Limb (tissue), 2 donors: ENCODE measurements around the gene SPPL3.
"Not testable (repeated sequence)": the region's sequence is repeated elsewhere in the genome, so short reads cannot be mapped to it uniquely, and the experiment has no call there.

Experiments
- DNase-seq, 2 donors: peaks; one replicate each; pipeline ENCODE4 v3.0.0-alpha.2; 2016; ENCODE audit errors: extremely low spot score in 2 of 2

The SPPL3 gene

GRCh38 chr12:120751389-120751788 lies 152.8 kb downstream of the SPPL3 start:
- DNase-seq, result no peak

GRCh38 chr12:120750806-120751205 lies 153.4 kb downstream of the SPPL3 start:
- no peak for DNase-seq

- no peak for DNase-seq
Observed at GRCh38 chr12:120749256-120749655, 154.9 kb downstream of the SPPL3 start.

- no peak for DNase-seq
Observed at GRCh38 chr12:120748242-120748641, 155.9 kb downstream of the SPPL3 start.

GRCh38 chr12:120744922-120745493 lies 159.2 kb downstream of the SPPL3 start:
- DNase-seq, result no peak

- peak in 1 of 2 donors; percentile 53 for DNase-seq
Observed at GRCh38 chr12:120741476-120742421, 162.4 kb downstream of the SPPL3 start.

- no peak for DNase-seq
Observed at GRCh38 chr12:120740871-120741270, 163.3 kb downstream of the SPPL3 start.

GRCh38 chr12:120739821-120740613 lies 164.1 kb downstream of the SPPL3 start:
- DNase-seq, result no peak

- DNase-seq, result no peak
Observed at GRCh38 chr12:120739031-120739762, 165.0 kb downstream of the SPPL3 start.

- DNase-seq, result no peak
Observed at GRCh38 chr12:120738252-120739030, 165.7 kb downstream of the SPPL3 start.

GRCh38 chr12:120737557-120738251 lies 166.5 kb downstream of the SPPL3 start:
- no peak for DNase-seq

- no peak for DNase-seq
Observed at GRCh38 chr12:120736404-120737331, 167.5 kb downstream of the SPPL3 start.

GRCh38 chr12:120735181-120735580 lies 169.0 kb downstream of the SPPL3 start:
- DNase-seq, result no peak

- no peak for DNase-seq
Observed at GRCh38 chr12:120734210-120734609, 169.9 kb downstream of the SPPL3 start.

- DNase-seq, result no peak
Observed at GRCh38 chr12:120733574-120733973, 170.6 kb downstream of the SPPL3 start.

- DNase-seq, result not testable (repeated sequence)
Observed at GRCh38 chr12:120732198-120732597, 172.0 kb downstream of the SPPL3 start.

- DNase-seq, result no peak
Observed at GRCh38 chr12:120726961-120727360, 177.2 kb downstream of the SPPL3 start.

GRCh38 chr12:120726510-120726793 lies 177.7 kb downstream of the SPPL3 start:
- DNase-seq, result no peak
